ENCODE results near the gene HNF1B. TPM values are rescaled to one million over a fixed set of nuclear protein-coding genes. Genes with fewer than 3 reads are reported as not detected.
"Not testable (repeated sequence)": the region's sequence is repeated elsewhere in the genome, so short reads cannot be mapped to it uniquely, and the experiment has no call there.

Gene HNF1B, protein sequence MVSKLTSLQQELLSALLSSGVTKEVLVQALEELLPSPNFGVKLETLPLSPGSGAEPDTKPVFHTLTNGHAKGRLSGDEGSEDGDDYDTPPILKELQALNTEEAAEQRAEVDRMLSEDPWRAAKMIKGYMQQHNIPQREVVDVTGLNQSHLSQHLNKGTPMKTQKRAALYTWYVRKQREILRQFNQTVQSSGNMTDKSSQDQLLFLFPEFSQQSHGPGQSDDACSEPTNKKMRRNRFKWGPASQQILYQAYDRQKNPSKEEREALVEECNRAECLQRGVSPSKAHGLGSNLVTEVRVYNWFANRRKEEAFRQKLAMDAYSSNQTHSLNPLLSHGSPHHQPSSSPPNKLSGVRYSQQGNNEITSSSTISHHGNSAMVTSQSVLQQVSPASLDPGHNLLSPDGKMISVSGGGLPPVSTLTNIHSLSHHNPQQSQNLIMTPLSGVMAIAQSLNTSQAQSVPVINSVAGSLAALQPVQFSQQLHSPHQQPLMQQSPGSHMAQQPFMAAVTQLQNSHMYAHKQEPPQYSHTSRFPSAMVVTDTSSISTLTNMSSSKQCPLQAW
- 2.7 TPM for polyA plus RNA-seq (2012; ENCODE audit: missing spikeins)

DNA sequence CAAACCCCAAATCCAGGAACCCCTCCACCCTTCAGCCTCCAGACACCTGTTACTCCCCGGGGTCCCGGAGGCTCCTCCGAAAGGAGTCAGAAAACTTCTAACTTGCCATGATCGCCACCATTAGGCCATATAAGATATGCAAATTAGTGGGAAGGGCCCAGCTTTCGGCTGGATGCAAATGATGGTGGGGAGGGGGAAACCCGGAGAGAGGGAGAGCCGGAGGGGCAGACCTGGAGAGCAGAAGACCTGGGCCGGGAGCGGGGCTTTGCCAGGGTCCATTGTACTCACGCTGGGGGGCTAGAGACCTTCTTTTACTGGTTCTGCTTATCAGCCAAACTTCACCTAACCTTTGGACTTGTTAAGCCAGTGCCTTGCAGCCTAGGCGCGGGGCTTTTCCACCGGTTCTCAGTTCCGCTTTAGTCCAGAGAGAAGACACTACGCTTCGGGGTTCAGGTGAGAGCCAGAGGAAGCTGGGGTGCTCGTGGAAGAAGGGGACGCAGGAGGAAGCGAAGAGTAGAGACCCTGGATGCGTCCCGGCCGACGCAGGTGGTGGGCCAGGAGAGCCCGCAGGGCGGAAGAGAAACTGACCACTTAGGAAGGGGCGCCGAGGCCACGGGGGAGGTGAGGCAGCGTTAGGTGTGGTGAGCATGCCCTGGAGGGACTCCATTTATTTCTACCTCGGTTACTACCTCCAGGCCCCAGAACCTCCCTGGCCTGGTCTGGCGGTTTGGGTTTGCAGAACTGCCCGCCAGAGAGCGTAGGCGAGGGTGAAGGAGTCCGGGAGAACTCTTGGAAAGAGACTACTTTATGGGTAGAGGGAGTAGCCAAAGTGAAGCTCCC is at the start of gene HNF1B:
Gene HNF1B, minus strand, starts transcription at position 99 of the 840 bp plus-strand sequence. CDS start 175 bp downstream, outside the sequence.
- peak; percentile 33; the same call in 1 of the 2 replicates for TF ChIP-seq POLR2A (IDR thresholded peaks at IDR 0.05; ENCODE audit: low read depth, low read length)
- TF ChIP-seq POLR2AphosphoS5 (IDR thresholded peaks at IDR 0.05; ENCODE audit: low read depth, low read length), result no peak
- TF ChIP-seq TAF1 (IDR thresholded peaks at IDR 0.05; ENCODE audit: borderline replicate concordance, low read depth, low read length), result 0 out of 2 replicates have a peak, but pooled peaks have one; percentile 4
- FAIRE-seq (no peak), DNase-seq (ENCODE audit: insufficient read length) (peak; percentile 64)

DNA sequence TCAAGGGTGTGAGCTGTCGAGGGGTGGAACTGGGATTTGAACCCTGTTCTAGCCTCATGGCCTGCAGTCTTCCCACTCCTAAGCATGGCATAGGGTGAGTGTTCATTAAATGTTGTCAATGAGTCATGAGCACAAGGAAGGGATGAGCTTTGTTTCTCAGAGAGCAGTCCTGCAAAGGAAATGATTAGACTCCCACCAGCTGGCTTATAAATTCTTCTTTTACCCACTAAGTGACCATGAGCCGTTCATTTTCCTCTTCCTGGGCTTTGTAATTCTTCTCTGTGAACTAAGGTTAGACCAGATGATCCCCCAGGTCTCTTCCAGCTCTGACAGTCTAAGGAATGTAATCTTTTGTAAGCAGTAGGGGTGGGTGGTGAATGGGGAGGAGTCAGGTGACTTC is 47.9 kb upstream of the HNF1B start:
- DNase-seq (ENCODE audit: insufficient read length), result no peak
- FAIRE-seq, result no peak
- TF ChIP-seq TAF1 (IDR thresholded peaks at IDR 0.05; ENCODE audit: borderline replicate concordance, low read depth, low read length), result no peak
- no peak for TF ChIP-seq POLR2AphosphoS5 (IDR thresholded peaks at IDR 0.05; ENCODE audit: low read depth, low read length)
- TF ChIP-seq POLR2A (IDR thresholded peaks at IDR 0.05; ENCODE audit: low read depth, low read length), result no peak

DNA sequence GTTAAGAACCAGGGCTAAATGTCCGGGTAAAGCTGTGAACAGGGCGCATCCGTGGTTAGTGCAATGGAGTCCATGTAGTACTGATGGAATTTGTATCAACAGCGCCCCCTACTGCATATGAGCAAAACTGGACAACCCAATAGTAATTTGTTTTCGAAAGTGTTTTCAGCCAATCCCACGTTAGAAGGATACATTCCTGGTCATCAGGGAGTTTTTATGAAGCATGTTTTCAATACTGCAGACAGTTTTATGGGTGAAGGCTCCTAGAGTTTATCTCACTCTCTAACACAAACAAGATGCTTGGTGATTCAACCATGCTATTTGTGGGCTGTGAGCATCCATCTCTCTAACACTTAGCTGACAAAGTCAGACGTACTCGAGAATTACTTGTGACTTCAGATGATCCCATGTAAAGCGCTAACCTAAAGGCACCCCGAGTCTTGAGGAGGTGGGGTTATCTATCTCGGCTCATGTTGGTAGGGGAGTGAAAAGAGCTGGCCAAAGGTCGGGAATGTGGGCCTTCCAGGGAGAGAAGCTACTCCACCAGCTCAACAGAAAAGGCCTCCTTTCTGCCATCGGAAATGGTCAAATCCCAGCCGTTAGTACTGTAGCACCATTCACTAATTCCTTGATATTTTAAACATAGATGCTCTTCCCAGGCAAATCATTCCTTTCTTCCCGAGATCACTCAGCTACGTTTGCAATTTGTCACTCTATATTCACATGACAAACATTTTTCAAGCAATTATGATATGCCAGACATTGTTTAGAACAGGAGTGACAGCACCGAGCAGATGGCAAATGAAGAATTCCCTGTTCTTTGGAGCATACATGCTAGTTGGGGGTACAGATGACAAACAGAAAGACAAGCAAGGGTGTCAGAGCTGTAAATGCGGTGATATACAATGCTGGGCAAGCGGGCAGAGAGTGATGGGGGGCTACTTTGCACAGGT is 46.9 kb upstream of the HNF1B start:
- TF ChIP-seq POLR2AphosphoS5 (IDR thresholded peaks at IDR 0.05; ENCODE audit: low read depth, low read length) (no peak), POLR2A (IDR thresholded peaks at IDR 0.05; ENCODE audit: low read depth, low read length) (no peak), TAF1 (IDR thresholded peaks at IDR 0.05; ENCODE audit: borderline replicate concordance, low read depth, low read length) (no peak)
- FAIRE-seq, result no peak
- DNase-seq (ENCODE audit: insufficient read length), result peak; percentile 32

DNA sequence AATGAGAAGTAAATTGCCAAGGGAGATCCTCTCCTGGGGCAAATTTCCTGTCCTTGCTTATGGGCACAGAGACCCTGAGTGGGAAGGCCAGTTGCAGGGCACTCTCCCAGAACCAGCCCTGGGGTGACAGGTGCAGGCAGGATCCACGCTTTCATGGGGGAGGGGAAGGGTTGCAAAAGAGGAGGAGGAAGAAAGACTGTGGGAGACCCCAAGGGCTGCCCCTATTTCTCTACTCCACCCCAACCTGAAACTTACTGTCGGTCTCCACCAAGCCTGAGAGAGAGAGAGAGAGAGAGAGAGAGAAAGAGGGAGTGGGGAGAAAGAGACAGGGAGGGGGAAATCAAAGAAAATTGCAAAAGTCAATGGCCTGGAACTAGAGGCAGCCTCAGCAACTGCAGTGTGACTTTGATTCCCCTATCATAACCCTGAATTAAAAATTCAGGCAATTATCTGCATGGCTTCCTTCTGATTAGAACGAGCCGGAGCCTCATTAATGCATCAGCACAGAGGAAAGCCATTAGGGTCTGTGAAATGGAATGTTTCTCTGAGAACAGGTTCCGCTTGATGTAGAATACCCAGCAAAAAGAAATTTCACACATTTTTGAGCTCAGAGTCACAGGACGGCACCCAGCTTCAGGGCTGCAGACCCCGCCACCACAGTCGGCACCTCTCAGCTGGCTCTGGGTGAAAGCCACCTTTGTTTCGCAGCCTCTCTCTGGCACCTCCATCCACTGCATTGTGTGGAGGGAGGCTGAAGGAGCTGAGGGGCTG is 45.1 kb upstream of the HNF1B start:
- FAIRE-seq, result no peak
- no peak for DNase-seq (ENCODE audit: insufficient read length)
- no peak for TF ChIP-seq POLR2AphosphoS5 (IDR thresholded peaks at IDR 0.05; ENCODE audit: low read depth, low read length)
- no peak for TF ChIP-seq POLR2A (IDR thresholded peaks at IDR 0.05; ENCODE audit: low read depth, low read length)
- TF ChIP-seq TAF1 (IDR thresholded peaks at IDR 0.05; ENCODE audit: borderline replicate concordance, low read depth, low read length), result no peak

DNA sequence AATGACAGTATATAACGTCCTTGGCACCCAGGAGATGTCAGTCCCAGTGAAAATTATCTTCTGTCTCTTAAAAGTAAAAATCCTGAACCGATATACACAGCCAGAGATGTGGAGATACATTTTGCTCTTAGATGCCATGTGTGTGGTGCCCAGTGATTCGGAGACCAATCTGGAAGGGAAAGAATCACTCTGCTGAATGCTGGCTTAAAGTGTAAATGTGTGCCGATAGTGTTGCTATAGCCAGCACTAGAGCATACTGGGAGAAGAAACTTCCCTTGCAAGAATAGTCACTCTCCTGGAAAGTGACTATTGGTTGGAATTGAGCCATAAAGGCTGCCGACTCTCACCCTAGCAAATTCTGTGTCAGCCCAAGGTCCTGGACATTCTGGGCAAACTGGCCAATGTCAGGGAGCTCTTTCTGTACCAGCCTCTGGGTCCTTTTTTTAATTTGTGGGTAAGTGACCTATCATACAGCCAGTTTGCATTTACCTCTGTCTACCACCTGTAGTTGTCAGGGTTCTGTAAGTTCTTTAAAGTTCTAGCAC is 44.2 kb upstream of the HNF1B start:
- DNase-seq (ENCODE audit: insufficient read length), result no peak
- no peak for FAIRE-seq
- TF ChIP-seq TAF1 (IDR thresholded peaks at IDR 0.05; ENCODE audit: borderline replicate concordance, low read depth, low read length), result no peak
- no peak for TF ChIP-seq POLR2A (IDR thresholded peaks at IDR 0.05; ENCODE audit: low read depth, low read length)
- no peak for TF ChIP-seq POLR2AphosphoS5 (IDR thresholded peaks at IDR 0.05; ENCODE audit: low read depth, low read length)

DNA sequence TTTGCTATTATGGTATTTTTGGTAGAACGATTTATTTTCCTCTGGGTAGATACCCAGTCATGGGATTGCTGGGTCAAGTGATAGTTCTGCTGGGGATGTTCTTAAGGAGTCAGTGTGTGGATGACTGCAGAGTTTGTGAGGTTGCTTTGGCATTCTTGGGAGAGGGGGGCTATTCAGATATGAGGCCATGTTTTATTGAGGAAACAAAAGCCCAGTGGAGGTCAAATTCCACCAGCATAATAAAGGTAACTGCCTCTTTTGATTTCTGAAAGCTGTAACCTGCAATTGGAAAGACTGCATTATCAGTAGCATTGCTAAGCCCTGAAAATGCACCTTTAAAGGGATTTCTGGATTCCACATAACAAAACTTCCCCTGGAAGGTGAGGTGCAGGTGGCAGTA is 43.7 kb upstream of the HNF1B start:
- no peak for DNase-seq (ENCODE audit: insufficient read length)
- FAIRE-seq, result no peak
- no peak for TF ChIP-seq POLR2AphosphoS5 (IDR thresholded peaks at IDR 0.05; ENCODE audit: low read depth, low read length)
- no peak for TF ChIP-seq POLR2A (IDR thresholded peaks at IDR 0.05; ENCODE audit: low read depth, low read length)

DNA sequence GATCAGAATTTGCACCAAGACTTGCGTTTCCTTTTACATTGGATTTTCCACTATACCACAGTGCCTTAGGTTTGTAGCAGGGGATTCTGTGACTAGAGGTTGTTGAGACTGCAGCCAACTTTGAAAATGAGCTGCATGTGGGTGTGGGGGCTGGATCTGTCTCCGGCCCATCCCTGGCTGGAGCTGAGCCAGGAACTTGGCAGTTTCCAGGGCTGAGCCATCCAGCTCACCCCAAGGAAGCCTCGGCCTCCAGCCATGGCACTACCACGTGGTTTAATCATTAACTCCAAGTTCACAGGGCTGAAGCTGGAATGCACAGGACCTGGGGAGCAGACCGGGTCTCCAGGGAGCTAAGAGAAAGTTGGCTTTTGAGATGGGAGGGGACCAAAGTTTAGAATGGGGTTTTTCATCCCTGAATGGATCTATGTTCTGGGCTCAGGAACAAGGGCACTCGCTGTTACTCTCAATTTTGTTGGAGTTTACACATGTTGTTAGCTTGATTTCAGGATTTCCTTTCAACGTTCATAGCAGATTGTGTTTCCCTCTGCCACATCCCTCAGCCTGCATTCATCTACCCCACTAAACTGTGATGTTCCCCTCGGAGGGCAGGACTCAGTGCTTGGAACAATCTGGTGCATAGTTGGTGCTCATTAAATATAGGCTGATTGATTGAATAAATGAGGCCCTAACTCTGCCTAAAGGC is 42.3 kb upstream of the HNF1B start:
- TF ChIP-seq TAF1 (IDR thresholded peaks at IDR 0.05; ENCODE audit: borderline replicate concordance, low read depth, low read length) (no peak), POLR2AphosphoS5 (IDR thresholded peaks at IDR 0.05; ENCODE audit: low read depth, low read length) (no peak), POLR2A (IDR thresholded peaks at IDR 0.05; ENCODE audit: low read depth, low read length) (no peak)

DNA sequence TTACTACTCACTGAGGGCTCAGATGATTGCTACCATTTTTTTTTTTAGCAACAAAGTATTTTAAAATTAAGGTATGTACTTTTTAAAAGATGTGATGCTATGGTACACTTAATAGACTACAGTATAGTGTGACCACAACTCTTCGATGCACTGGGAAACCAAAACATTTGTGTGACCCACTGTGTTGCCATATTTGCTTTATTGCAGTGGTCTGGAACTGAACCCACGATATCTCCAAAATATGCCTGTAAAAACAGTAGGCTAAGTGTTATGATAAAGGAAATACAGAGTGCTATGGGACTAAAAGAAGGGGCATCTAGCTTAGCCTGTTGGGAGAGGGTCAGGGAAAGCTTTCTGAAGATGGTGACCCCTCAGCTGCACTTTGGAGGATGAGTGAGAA is 41.6 kb upstream of the HNF1B start:
- TF ChIP-seq POLR2AphosphoS5 (IDR thresholded peaks at IDR 0.05; ENCODE audit: low read depth, low read length) (no peak), POLR2A (IDR thresholded peaks at IDR 0.05; ENCODE audit: low read depth, low read length) (no peak), TAF1 (IDR thresholded peaks at IDR 0.05; ENCODE audit: borderline replicate concordance, low read depth, low read length) (no peak)
- DNase-seq (ENCODE audit: insufficient read length) (no peak), FAIRE-seq (no peak)

More for the DNA sequence above, 42.3 kb upstream of the HNF1B start:
- FAIRE-seq, result no peak
- DNase-seq (ENCODE audit: insufficient read length), result no peak

DNA sequence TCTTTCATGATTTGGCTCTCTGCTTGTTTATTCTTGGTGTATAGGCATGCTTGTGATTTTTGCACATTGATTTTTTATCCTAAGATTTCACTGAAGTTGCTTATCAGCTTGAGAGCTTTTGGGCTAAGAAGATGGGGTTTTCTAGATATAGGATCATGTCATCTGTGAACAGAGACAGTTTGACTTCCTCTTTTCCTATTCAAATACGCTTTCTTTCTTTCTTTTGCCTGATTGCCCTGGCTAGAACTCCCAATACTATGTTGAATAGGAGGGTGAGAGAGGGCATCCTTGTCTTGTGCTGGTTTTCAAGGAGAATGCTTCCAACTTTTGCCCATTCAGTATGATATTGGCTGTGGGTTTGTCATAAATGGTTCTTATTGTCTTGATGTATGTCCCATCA is 37.6 kb upstream of the HNF1B start:
- FAIRE-seq; DNase-seq (ENCODE audit: insufficient read length): not testable (repeated sequence)

All from GM12892 (cell line).